GM23338 (cell line): Measurements from ENCODE around the gene MUL1. TPM values are rescaled to one million over a fixed set of nuclear protein-coding genes. Genes with fewer than 3 reads are reported as not detected.

ENCODE experiments used
- ATAC-seq: fragments of 200-7000 bp; cut with Tn5 transposase; 3 replicates; pipeline ENCODE4 v1.9.1; 2020
- DNase-seq: peaks from one replicate; pipeline ENCODE4 v3.0.0-alpha.2; 2015; ENCODE audit warnings: low spot score
- H2AFZ ChIP-seq: fragments of 200-600 bp; sonication (generic); 2 replicates; pipeline ENCODE4 v1.8.0; 2016; ENCODE audit warnings: antibody characterized with exemption, mild to moderate bottlenecking, moderate library complexity
- H3F3A ChIP-seq: fragments of 200-600 bp; sonication (generic); replicated peaks from 2 replicates; pipeline ENCODE4 v1.8.0; 2017; ENCODE audit warnings: antibody characterized with exemption, mixed run types, low read depth
- H3K27ac ChIP-seq: fragments of 200-600 bp; sonication (generic); 2 replicates; pipeline ENCODE4 v1.6.1; 2016; ENCODE audit warnings: low read depth
- H3K27me3 ChIP-seq: fragments of 200-600 bp; sonication (generic); 2 replicates; pipeline ENCODE4 v1.8.0; 2016; ENCODE audit warnings: mild to moderate bottlenecking, mixed run types, moderate library complexity; ENCODE audit not compliant: insufficient read depth
- H3K36me3 ChIP-seq: fragments of 200-600 bp; sonication (generic); 2 replicates; pipeline ENCODE4 v1.8.0; 2016; ENCODE audit warnings: mild to moderate bottlenecking; ENCODE audit not compliant: insufficient read depth
- H3K4me1 ChIP-seq: fragments of 200-600 bp; sonication (generic); 2 replicates; pipeline ENCODE4 v1.8.0; 2016; ENCODE audit warnings: mild to moderate bottlenecking, moderate library complexity; ENCODE audit not compliant: insufficient read depth
- H3K4me2 ChIP-seq: fragments of 200-600 bp; sonication (generic); 2 replicates; pipeline ENCODE4 v1.7.1; 2017; ENCODE audit warnings: mixed run types
- H3K4me3 ChIP-seq: fragments of 200-600 bp; sonication (generic); 2 replicates; pipeline ENCODE4 v1.6.1; 2016; ENCODE audit warnings: mixed run types
- H3K79me2 ChIP-seq: fragments of 200-600 bp; sonication (generic); replicated peaks from 2 replicates; pipeline ENCODE4 v1.8.0; 2017; ENCODE audit warnings: mild to moderate bottlenecking; ENCODE audit not compliant: insufficient read depth
- H3K9me2 ChIP-seq: fragments of 200-600 bp; sonication (generic); 2 replicates; pipeline ENCODE4 v1.8.0; 2017; ENCODE audit not compliant: insufficient read depth
- H4K20me1 ChIP-seq: fragments of 200-600 bp; sonication (generic); replicated peaks from 2 replicates; pipeline ENCODE4 v1.8.0; 2017; ENCODE audit warnings: mild to moderate bottlenecking; ENCODE audit not compliant: insufficient read depth
- H3K27ac Mint-ChIP-seq: 2 replicates; pipeline ENCODE4 v1.8.0; 2020; ENCODE audit warnings: inconsistent platforms, mild to moderate bottlenecking, moderate library complexity, mixed read lengths
- H3K27me3 Mint-ChIP-seq: 3 replicates; pipeline ENCODE4 v1.8.0; 2022; ENCODE audit warnings: low read depth, mild to moderate bottlenecking, moderate library complexity, mixed read lengths, inconsistent platforms; ENCODE audit not compliant: insufficient read depth, poor library complexity
- H3K36me3 Mint-ChIP-seq: 3 replicates; pipeline ENCODE4 v1.8.0; 2021; ENCODE audit warnings: low read depth, mild to moderate bottlenecking, inconsistent platforms, moderate library complexity, mixed read lengths
- H3K4me1 Mint-ChIP-seq: 3 replicates; pipeline ENCODE4 v1.8.0; 2020; ENCODE audit warnings: mild to moderate bottlenecking, inconsistent platforms, mixed read lengths
- H3K4me3 Mint-ChIP-seq: 3 replicates; pipeline ENCODE4 v1.8.0; 2021; ENCODE audit warnings: moderate library complexity, mild to moderate bottlenecking, inconsistent platforms, mixed read lengths
- H3K9me3 Mint-ChIP-seq: 3 replicates; pipeline ENCODE4 v1.8.0; 2020; ENCODE audit warnings: moderate library complexity, mild to moderate bottlenecking, inconsistent platforms, mixed read lengths
- CREB1 ChIP-seq: fragments of 250-450 bp; sonication (Bioruptor Pico); IDR thresholded peaks from 2 replicates; pipeline ENCODE4 v1.5.0; 2020; ENCODE audit warnings: low read depth, mild to moderate bottlenecking, moderate library complexity
- EZH2phosphoT487 ChIP-seq: fragments of 200-600 bp; sonication (generic); IDR thresholded peaks from one replicate; pipeline ENCODE4 v1.8.1; 2018; ENCODE audit warnings: antibody characterized with exemption; ENCODE audit not compliant: unreplicated experiment
- POLR2AphosphoS5 ChIP-seq: IDR thresholded peaks from 2 replicates; pipeline ENCODE4 v1.6.1; 2016; ENCODE audit warnings: antibody characterized with exemption, low read depth
- STAT1 ChIP-seq: IDR thresholded peaks from one replicate; pipeline ENCODE4 v1.6.1; 2016; ENCODE audit warnings: antibody characterized with exemption; ENCODE audit not compliant: unreplicated experiment
- ZNF114 ChIP-seq: fragments of 250-450 bp; sonication (Bioruptor Pico); IDR thresholded peaks from 2 replicates; pipeline ENCODE4 v1.5.0; 2020; ENCODE audit warnings: mild to moderate bottlenecking, moderate library complexity
- ZNF462 ChIP-seq: fragments of 250-450 bp; sonication (Bioruptor Pico); IDR thresholded peaks from 2 replicates; pipeline ENCODE4 v1.5.0; 2020; ENCODE audit warnings: mild to moderate bottlenecking, moderate library complexity
- polyA plus RNA-seq: library from polyadenylated mRNA; unstranded; fragments of >200 nt; fragmentation: Nextera tagmentation; extraction: Ambion mirVana; gene quantifications from 2 replicates; pipeline ENCODE4 v1.2.1, GENCODE V29; 2016
- total RNA-seq: library from RNA; depleted of rRNA; stranded (reverse); fragments of >200 nt; shearing (Covaris generic); gene quantifications from 2 replicates; pipeline ENCODE4 v1.2.3, GENCODE V29; 2014

Gene MUL1
- total and polyA plus RNA-seq, 2 experiments from 2014 or later: 8.9 to 26.2 TPM

GRCh38 chr1:20496241-20496661 lies 11.7 kb downstream of the MUL1 start (continued):
- TF ChIP-seq ZNF462 (CRISPR knock-in tag) (no peak), EZH2phosphoT487 (no peak), ZNF114 (CRISPR knock-in tag) (no peak), CREB1 (CRISPR knock-in tag) (no peak), POLR2AphosphoS5 (no peak)

GRCh38 chr1:20495661-20496060 lies 12.3 kb downstream of the MUL1 start:
- no peak overlapping the region for H3K4me3 Mint-ChIP-seq
- H4K20me1 ChIP-seq: no peaks in the 10 kb centered on the region
- peaks cover 20% of the 10 kb centered on the region for H3K36me3 Mint-ChIP-seq
- TF ChIP-seq STAT1 (no peak), ZNF462 (CRISPR knock-in tag) (no peak)
- H3K4me3 ChIP-seq: no peak overlapping the region
- peaks cover 10% of the 10 kb centered on the region; the same call in 1 of the 2 replicates for H3K4me1 ChIP-seq
- H3K27ac Mint-ChIP-seq: no peak overlapping the region
- no peaks in the 10 kb centered on the region; the same call in 1 of the 2 replicates for H3K36me3 ChIP-seq
- H3K9me2 ChIP-seq: no peaks in the 10 kb centered on the region
- ATAC-seq (no peak), DNase-seq (no peak)
- peaks cover 10% of the 10 kb centered on the region for H3K4me1 Mint-ChIP-seq
- 0 out of 2 replicates have a peak, but pooled peaks cover 3% of the 10 kb centered on the region for H3F3A ChIP-seq
- no peak overlapping the region for H3K4me2 ChIP-seq
- no peak overlapping the region for H3K27ac ChIP-seq
- H3K79me2 ChIP-seq: no peaks in the 10 kb centered on the region
- no peaks in the 10 kb centered on the region for H3K9me3 Mint-ChIP-seq
- peaks cover 4% of the 10 kb centered on the region for H3K27me3 Mint-ChIP-seq
- 0 out of 2 replicates have a peak, but pooled peaks cover 5% of the 10 kb centered on the region for H3K27me3 ChIP-seq
- no peak overlapping the region for H2AFZ ChIP-seq
